Mucosa of gallbladder (tissue), 1 donor: ENCODE measurements around the gene HAUS6. TPM values are rescaled to one million over a fixed set of nuclear protein-coding genes. Genes with fewer than 3 reads are reported as not detected.
A peak's percentile ranks its signal among the peaks of the same experiment; 100 is the strongest.
"Not testable (repeated sequence)": the region's sequence is repeated elsewhere in the genome, so short reads cannot be mapped to it uniquely, and the experiment has no call there.

ENCODE experiments used
- DNase-seq: peaks from one replicate; pipeline ENCODE4 v3.0.0-alpha.2; 2020; ENCODE audit warnings: low spot score
- total RNA-seq: library from RNA; stranded (reverse); gene quantifications from one replicate; pipeline ENCODE4 v1.2.1, GENCODE V29; 2021
- donor health status: DM: no; HTN: no; CAD: no.

The HAUS6 gene
- total RNA-seq, 1 donor from 2014 or later = 7.3 TPM

DNA sequence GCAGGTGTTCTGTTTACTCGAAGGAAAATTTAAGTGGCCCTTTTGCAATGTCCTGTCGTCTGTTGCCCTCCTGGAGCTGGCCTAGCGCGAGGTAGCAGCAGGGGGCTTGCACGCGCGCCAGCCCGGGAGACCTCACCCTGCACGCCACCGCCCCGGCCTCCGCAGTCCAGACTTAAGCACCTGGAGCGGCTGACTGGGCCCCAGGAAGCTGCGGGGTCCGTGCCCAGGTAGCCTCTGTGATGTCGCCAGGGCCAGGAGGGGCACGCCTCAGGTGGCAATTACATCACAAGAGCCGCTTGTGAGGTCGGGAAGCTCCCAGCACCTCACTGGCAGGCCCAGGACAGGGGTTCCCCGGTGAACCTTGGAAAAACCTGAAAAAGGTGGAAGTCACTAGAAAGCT lies 69.7 kb downstream of the HAUS6 start, which contains the start of gene SAXO1:
SAXO1 (minus strand) TSS at position 195 of the 400 bp plus-strand sequence. CDS start 301 bp downstream, outside the sequence.
- no peak for DNase-seq

DNA sequence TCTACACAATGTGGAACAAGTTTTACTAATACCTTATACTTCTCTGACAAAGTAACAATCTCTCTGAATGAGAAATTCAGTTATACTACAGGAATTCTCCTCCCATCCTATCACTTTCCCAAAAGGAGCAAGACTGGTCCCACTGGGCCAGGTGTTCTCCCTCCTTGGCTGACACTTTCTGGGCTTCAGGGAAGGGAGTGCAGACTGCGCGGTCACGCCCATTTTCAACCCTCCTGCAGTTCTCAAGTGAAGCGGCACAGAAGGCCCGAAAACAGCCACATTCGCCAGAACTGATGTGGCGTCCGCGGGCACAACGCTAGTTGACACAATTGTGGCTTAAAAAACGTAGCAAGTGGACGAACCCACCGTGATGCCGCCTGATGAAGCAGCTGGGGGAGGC lies 70.3 kb downstream of the HAUS6 start:
- DNase-seq = no peak

DNA sequence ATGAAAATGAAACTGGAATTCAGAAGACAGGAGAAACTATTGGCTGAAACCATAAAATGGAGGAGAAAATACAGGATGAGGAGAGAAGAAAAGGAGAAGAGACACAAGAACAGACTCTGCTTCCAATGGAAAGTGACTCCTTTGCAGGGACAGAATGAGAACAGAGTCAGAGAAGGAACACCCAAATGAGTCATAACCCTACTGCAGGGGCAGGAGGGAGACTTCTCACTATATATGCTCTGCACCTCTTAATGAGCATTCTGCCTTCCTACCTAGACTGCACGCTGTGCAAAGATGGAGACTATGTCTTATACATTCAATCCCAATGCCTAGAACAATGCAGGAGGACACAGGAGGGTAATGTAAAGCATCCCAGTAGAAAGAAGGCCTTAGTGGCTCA lies 71.8 kb downstream of the HAUS6 start:
- DNase-seq = no peak

DNA sequence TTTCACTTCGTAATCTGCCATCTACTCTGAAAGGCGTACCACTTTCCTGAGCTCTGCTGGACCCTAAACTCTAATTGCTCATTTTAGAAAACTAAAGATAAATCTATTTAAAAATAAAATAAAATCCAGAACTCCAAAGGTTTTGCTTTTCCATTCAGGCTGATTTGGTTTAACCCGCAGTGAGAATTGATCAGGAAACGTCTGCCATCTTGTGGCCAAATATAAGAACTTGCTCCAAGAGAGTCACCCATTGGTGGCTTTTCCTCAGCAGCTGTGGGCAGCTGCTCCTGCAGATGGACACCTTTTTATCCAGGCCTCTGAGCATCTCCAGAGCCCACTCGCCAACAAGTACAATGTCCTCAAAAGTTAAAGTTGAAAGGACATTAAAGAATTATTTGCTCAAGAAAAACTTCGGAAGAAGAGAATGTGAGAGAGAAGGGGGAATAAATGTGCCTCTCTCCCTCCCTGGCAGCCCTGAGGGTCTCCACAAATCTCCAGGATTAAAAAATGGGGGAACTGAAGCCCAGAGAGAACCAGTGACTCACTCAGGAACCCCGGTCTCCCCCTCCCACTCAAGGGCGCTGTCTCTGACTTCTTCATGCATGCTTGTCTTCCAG lies 73.8 kb downstream of the HAUS6 start:
- peak; percentile 38 for DNase-seq

DNA sequence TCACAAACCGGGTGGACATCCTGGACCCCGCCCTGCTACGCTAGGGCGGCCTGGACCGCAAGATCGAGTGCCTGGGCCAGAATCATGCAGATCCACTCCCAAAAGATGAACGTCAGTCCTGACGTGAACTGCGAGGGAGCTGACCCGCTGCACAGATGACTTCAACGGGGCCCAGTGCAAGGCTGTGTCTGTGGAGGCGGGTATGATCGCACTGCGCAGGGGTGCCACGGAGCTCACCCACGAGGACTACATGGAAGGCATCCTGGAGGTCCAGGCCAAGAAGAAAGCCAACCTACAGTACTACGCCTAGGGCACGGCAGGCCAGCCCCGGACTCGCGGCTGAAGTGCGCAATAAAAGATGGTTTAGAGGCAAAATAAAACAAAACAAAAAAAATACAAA lies 74.9 kb downstream of the HAUS6 start:
- DNase-seq = no peak

DNA sequence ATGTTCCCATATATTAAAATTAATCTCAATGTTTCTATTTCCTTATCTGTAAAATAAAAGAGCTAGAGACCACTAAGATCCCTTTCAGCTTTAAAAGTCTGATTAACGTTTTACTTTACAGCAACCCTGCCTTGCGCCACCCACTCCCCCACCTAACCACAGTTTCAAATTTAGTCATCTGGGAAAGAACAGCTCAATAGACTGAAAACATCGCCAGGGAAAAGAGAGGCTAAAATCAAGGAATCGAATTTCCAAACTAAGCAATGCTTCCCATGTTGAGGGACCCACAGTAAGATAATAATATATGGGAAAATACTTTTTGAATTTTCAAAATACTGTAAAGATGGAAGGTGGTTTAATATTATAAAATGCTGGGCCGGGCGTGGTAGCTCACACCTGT lies 76.3 kb downstream of the HAUS6 start:
- DNase-seq = no peak

DNA sequence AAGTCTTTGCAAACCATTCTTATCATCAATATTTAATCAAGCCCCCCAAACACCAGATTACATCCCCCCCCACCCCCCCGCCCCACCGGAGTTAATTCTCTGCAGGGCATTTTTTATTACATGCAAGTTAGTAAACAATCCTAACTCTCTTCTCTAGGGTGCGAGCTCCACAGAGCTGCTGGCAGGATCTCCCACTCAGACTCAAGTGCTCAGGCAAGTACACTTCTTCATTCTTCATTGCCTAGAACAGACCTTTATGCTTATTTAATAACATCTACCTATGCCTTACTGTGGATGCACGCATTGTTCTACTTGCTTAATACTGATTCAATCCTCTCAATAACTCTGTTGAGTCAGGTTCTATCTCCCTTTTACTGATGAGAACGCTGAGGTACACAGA lies 79.6 kb downstream of the HAUS6 start:
- no peak for DNase-seq

DNA sequence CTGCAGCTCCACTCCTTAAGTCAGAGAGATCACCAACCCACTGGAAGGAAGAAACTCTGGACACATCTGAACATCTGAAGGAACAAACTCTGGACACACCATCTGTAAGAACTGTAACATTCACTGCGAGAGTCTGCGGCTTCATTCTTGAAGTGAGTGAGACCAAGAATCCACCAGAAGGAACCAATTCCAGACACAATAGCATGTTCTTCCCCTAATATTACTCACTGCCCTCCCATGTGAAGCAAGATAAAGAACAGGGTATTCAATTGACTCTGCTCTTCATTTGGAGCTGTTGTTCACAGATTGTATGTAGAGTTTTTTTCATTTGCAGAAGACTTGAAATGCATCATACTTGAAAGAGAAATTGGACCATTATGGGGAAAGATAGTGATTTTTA lies 80.5 kb downstream of the HAUS6 start:
- DNase-seq = no peak

DNA sequence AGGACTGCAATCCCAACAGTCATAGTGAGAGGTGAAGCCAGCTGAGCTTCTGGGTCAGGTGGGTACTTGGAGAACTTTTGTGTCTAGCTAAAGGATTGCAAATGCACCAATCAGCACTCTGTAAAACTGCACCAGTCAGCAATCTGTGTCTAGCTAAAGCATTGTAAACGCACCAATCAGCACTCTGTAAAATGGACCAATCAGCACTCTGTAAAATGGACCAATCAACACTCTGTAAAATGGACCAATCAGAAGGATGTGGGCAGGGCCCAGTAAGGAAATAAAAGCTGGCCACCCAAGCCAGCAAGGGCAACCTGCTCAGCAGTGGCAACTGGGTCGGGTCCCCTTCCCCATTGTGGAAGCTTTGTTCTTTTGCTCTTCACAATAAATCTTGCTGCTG lies 81.1 kb downstream of the HAUS6 start:
- DNase-seq = not testable (repeated sequence)

DNA sequence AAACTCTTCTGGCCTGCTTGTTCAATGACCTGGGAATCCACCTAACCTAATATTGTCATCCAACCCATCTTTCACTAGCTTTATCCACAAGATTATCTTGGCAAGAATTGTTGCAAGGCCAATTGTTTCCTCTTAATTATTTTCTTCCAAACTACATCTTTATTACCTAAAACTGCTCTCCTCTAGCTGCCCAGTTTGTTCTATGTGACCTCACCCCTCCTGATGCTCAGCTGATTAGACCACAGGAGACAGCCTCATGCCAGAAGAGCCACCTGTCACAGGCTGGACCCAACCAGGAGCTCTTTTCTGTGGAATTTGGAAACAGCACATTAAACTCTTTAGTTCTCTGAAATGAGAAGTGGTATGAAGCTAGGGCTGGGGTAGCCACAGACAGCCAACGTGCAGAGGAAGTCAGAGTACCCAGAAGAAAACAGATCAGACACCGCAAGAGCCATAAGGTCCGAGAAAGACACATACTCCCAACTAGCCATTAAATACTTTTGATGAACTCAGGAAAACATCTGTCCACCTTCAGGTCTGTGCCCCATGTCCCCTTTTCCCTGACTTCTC lies 81.7 kb downstream of the HAUS6 start:
- no peak for DNase-seq

DNA sequence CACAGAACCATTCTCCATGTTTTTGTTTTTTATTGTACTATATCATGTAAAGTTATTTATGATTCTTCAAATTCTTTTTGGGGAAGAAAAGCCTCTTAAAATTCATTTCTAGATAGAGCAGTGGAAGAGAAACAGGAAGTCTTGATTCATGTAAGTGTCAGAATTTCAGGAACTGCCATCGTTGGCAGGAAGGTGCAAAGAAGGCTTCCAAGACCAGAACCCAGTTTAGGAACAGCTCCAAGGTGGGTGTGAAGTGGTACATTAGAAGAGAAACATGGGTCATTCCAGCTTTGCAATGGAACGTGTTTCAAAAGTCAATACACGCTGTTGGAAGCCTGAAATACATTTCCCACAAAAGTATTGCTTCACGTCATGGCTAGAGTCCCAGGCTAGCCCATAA lies 84.5 kb downstream of the HAUS6 start:
- no peak for DNase-seq

DNA sequence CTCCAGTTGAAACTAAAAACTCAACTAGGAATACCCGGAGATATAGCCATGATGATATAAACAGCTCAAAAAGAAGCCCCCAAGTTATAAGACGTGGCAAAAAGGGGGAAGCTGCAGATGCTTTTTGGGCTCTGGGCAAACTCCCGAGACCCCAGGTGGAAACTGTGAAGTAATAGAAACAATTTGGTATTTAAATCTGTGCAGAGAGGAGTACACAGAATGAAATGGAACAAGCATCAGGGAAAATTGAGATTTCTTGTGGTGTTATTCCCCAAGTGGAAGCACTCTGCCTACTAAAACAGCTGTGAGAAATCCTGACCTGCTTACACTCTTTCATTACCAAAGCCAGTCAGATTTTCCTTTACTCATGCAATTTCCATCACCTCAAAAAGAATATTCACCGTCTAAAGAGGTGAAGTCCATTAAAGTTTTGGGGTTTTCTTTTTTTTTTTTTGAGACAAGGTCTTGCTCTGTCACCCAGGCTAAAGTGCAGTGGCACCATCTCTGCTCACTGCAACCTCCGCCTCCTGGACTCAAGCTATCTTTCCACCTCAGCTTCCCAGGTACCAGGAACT lies 93.2 kb downstream of the HAUS6 start:
- no peak for DNase-seq

Other genes starting within 250 kb of the HAUS6 start
- gene SAXO1, start 69.7 kb downstream of the HAUS6 start, total RNA-seq = 0.03 TPM
- 75.8 TPM for gene RRAGA, start 53.5 kb downstream of the HAUS6 start, total RNA-seq
- gene PLIN2, start 24.6 kb upstream of the HAUS6 start, total RNA-seq = 82.2 TPM
- 55.6 TPM for gene DENND4C, start 127.8 kb upstream of the HAUS6 start, total RNA-seq